ENCODE results near the gene DUXB. TPM values are rescaled to one million over a fixed set of nuclear protein-coding genes. Genes with fewer than 3 reads are reported as not detected.

Gene DUXB
- total and polyA plus RNA-seq, 8 donors = not detected

- no peaks in the 10 kb centered on the region for H3K27me3 ChIP-seq
- H3K4me3 ChIP-seq = no peak overlapping the region
- intact Hi-C loops (cut with DNase I) = no loop called here
- ATAC-seq (no peak), FAIRE-seq (no peak), DNase-seq (no peak)
- no peak for TF ChIP-seq CTCF (IDR thresholded peaks at IDR 0.05)
- WGBS, 2 donors = 89 to 90% methylated on average over 4 of the region's 4 CpGs
- H3K4me1 ChIP-seq = no peaks in the 10 kb centered on the region
- no peaks in the 10 kb centered on the region for H3K36me3 ChIP-seq
- no peaks in the 10 kb centered on the region for H3K9me3 ChIP-seq
- no peak overlapping the region for H3K27ac ChIP-seq
Measured at GRCh38 chr16:75718452-75718851, 17.2 kb upstream of the DUXB start.

- Histone ChIP-seq H3K4me1 (no peaks in the 10 kb centered on the region), H3K27ac (no peak overlapping the region), H3K4me3 (no peak overlapping the region), H3K9me3 (no peaks in the 10 kb centered on the region), H3K36me3 (no peaks in the 10 kb centered on the region), H3K27me3 (no peaks in the 10 kb centered on the region)
- intact Hi-C loops (cut with DNase I) = no loop called here
- FAIRE-seq (no peak), ATAC-seq (no peak), DNase-seq (no peak)
- TF ChIP-seq CTCF (IDR thresholded peaks at IDR 0.05) = no peak
Measured at GRCh38 chr16:75714661-75715060, 13.4 kb upstream of the DUXB start.

GRCh38 chr16:75710344-75710743 is 9.1 kb upstream of the DUXB start:
- DNase-seq (no peak), ATAC-seq (no peak), FAIRE-seq (no peak)
- Histone ChIP-seq H3K27ac (no peak overlapping the region), H3K27me3 (no peaks in the 10 kb centered on the region), H3K36me3 (no peaks in the 10 kb centered on the region), H3K4me1 (no peaks in the 10 kb centered on the region), H3K9me3 (no peaks in the 10 kb centered on the region), H3K4me3 (no peak overlapping the region)
- whole genome bisulfite sequencing, 2 donors = 97 to 98% methylated on average over 2 of the region's 2 CpGs
- TF ChIP-seq CTCF (IDR thresholded peaks at IDR 0.05) = no peak
- intact Hi-C loops (cut with DNase I) = no loop called here

GRCh38 chr16:75703306-75703705 is 2.0 kb upstream of the DUXB start:
- no peak for TF ChIP-seq CTCF (IDR thresholded peaks at IDR 0.05)
- no peak for DNase-seq
- WGBS, 2 donors = 94% methylated on average over 4 of the region's 4 CpGs
- Histone ChIP-seq H3K4me1 (no peaks in the 10 kb centered on the region), H3K4me3 (no peak overlapping the region), H3K27me3 (no peaks in the 10 kb centered on the region), H3K9me3 (no peaks in the 10 kb centered on the region), H3K27ac (no peak overlapping the region), H3K36me3 (no peaks in the 10 kb centered on the region)
- ATAC-seq = no peak
- intact Hi-C loops (cut with DNase I) = no loop called here
- FAIRE-seq = no peak

- intact Hi-C loops (cut with DNase I) = no loop called here
- Histone ChIP-seq H3K27ac (no peak overlapping the region), H3K9me3 (no peaks in the 10 kb centered on the region), H3K4me1 (no peaks in the 10 kb centered on the region), H3K36me3 (no peaks in the 10 kb centered on the region), H3K27me3 (no peaks in the 10 kb centered on the region), H3K4me3 (no peak overlapping the region)
- no peak for FAIRE-seq
- ATAC-seq = no peak
- WGBS, 2 donors = 82 to 89% methylated on average over 2 of the region's 2 CpGs
- no peak for TF ChIP-seq CTCF (IDR thresholded peaks at IDR 0.05)
- no peak for DNase-seq
Measured at GRCh38 chr16:75702242-75702641, 981 bp upstream of the DUXB start.
